Osteocyte (in vitro differentiated cells): ENCODE measurements around the gene IGF2BP3. TPM values are rescaled to one million over a fixed set of nuclear protein-coding genes. Genes with fewer than 3 reads are reported as not detected.
A peak's percentile ranks its signal among the peaks of the same experiment; 100 is the strongest.

Experiments
- DNase-seq: peaks from one replicate; pipeline ENCODE4 v3.0.0; 2021; ENCODE audit warnings: mixed read lengths; ENCODE audit not compliant: unreplicated experiment; ENCODE audit errors: extremely low spot score
- H3K27ac Mint-ChIP-seq: one replicate; pipeline ENCODE4 v1.8.0; 2021; ENCODE audit warnings: mild to moderate bottlenecking, mixed read lengths; ENCODE audit not compliant: unreplicated experiment
- H3K27me3 Mint-ChIP-seq: one replicate; pipeline ENCODE4 v1.8.0; 2021; ENCODE audit warnings: mixed read lengths; ENCODE audit not compliant: unreplicated experiment
- H3K36me3 Mint-ChIP-seq: one replicate; pipeline ENCODE4 v1.8.0; 2021; ENCODE audit warnings: mixed read lengths; ENCODE audit not compliant: unreplicated experiment
- H3K4me1 Mint-ChIP-seq: one replicate; pipeline ENCODE4 v1.8.0; 2021; ENCODE audit warnings: mixed read lengths; ENCODE audit not compliant: unreplicated experiment
- H3K4me3 Mint-ChIP-seq: one replicate; pipeline ENCODE4 v1.8.0; 2021; ENCODE audit warnings: mild to moderate bottlenecking, moderate library complexity, mixed read lengths; ENCODE audit not compliant: unreplicated experiment
- H3K9me3 Mint-ChIP-seq: one replicate; pipeline ENCODE4 v1.8.0; 2021; ENCODE audit warnings: mixed read lengths; ENCODE audit not compliant: unreplicated experiment
- total RNA-seq: library from RNA; stranded (reverse); gene quantifications from 2 replicates; pipeline ENCODE4 v1.2.1, GENCODE V29; 2021
- TF ChIP-seq, protein P1 (sequence below): fragments of 200-600 bp; sonication (generic); IDR thresholded peaks from 2 replicates; pipeline ENCODE4 v1.5.0; 2021; ENCODE audit warnings: antibody characterized with exemption, mild to moderate bottlenecking, moderate library complexity

IGF2BP3 gene
- total RNA-seq, 1 donor from 2014 or later, result 70.0 TPM

DNA sequence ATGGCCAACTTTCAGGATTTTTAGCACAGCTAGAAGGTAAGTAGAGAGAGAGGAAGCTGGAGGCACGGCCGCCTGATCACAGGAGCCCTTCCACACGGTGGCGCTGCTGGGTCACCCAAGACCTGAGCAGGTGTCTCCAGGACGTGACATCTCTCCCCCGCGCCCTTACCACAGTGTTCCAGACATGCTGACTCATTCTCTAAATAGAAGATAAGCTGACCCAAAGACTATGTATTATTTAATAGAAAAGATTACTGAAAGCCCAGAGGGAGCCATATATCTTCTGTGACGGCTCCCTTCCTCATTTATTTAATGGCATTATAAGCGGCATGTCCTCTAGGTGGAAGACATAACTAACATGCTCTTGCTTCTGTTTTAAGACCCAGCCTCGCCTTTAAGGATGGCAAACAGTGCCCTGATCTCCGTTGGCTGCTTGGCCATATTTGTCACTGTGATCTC, 197.1 kb downstream of the IGF2BP3 start:
- Mint-ChIP-seq H3K27ac (peak overlapping the region; percentile 14), H3K27me3 (peaks cover 3% of the 10 kb centered on the region), H3K36me3 (peaks cover 7% of the 10 kb centered on the region), H3K4me3 (no peak overlapping the region), H3K4me1 (peaks cover 4% of the 10 kb centered on the region), H3K9me3 (no peaks in the 10 kb centered on the region)
- TF ChIP-seq, protein P1, sequence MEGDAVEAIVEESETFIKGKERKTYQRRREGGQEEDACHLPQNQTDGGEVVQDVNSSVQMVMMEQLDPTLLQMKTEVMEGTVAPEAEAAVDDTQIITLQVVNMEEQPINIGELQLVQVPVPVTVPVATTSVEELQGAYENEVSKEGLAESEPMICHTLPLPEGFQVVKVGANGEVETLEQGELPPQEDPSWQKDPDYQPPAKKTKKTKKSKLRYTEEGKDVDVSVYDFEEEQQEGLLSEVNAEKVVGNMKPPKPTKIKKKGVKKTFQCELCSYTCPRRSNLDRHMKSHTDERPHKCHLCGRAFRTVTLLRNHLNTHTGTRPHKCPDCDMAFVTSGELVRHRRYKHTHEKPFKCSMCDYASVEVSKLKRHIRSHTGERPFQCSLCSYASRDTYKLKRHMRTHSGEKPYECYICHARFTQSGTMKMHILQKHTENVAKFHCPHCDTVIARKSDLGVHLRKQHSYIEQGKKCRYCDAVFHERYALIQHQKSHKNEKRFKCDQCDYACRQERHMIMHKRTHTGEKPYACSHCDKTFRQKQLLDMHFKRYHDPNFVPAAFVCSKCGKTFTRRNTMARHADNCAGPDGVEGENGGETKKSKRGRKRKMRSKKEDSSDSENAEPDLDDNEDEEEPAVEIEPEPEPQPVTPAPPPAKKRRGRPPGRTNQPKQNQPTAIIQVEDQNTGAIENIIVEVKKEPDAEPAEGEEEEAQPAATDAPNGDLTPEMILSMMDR, result peak; percentile 88
- DNase-seq, result peak; percentile 90

DNA sequence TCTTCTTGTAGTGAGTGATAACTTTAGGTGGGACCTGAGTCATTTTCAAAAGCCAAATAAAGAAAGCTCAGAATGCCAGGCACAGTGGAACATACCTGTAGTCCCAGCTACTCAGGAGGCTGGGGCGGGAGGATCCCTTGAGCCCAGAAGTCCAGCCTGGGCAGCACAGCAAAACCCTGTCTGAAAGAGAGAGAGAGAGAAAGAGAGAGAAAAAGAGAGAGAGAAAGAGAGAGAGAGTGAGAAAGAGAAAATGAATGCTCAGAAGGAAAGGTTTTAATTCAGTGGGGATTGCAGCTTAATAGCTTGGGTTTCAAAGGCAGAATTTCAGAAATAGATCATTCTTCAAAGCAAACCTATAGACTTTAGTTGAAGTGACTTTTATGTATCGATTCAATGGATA, 198.0 kb downstream of the IGF2BP3 start:
- TF ChIP-seq, protein P1, result no peak
- H3K4me3 Mint-ChIP-seq, result no peak overlapping the region
- DNase-seq, result peak; percentile 30
- H3K9me3 Mint-ChIP-seq, result no peaks in the 10 kb centered on the region
- peaks cover 8% of the 10 kb centered on the region for H3K36me3 Mint-ChIP-seq
- H3K4me1 Mint-ChIP-seq, result peaks cover 4% of the 10 kb centered on the region
- H3K27ac Mint-ChIP-seq, result no peak overlapping the region
- H3K27me3 Mint-ChIP-seq, result peaks cover 3% of the 10 kb centered on the region

DNA sequence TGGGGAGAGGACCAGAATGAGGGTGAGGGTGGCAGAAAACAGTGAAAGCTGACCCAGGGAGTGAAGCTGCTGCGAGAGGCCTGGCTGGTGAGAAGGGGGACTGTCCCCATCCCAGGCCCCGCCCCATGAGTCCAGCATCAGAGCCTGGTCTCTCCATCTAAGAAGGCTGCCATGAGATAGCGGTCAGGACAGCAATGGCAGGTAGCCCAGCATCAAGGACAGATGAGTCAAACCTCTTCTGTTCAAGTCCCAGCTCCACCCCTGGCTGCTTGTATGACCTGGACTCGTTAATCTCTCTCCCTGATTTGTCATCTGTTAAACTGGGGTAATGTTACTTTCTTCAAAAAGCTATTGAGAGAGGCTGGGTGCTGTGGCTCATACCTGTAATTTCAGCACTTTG, 201.5 kb downstream of the IGF2BP3 start:
- TF ChIP-seq, protein P1, result no peak
- no peak overlapping the region for H3K27ac Mint-ChIP-seq
- H3K27me3 Mint-ChIP-seq, result peaks cover 3% of the 10 kb centered on the region
- no peak for DNase-seq
- H3K4me1 Mint-ChIP-seq, result peaks cover 4% of the 10 kb centered on the region
- no peak overlapping the region for H3K4me3 Mint-ChIP-seq
- peaks cover 6% of the 10 kb centered on the region for H3K36me3 Mint-ChIP-seq
- no peaks in the 10 kb centered on the region for H3K9me3 Mint-ChIP-seq

DNA sequence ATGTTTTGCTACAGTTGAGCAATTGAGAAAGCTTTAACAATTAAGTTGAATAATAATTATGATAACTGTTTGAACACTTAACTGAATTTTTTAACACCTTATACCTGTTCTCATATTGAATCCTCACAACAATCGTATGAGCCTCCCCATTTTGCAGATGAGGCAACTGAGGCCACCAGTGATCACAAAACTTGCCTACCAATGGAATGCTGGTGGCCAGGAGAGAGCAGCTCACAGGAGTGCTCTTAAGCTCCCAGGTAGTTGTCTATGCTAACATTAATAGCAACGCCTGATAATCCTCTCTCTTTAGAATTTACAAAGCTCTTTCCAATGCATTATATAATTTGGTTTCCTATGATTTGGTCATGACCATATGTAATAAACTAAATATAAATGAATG, 202.1 kb downstream of the IGF2BP3 start:
- no peak overlapping the region for H3K4me3 Mint-ChIP-seq
- H3K9me3 Mint-ChIP-seq, result no peaks in the 10 kb centered on the region
- H3K27me3 Mint-ChIP-seq, result peaks cover 3% of the 10 kb centered on the region
- no peak for DNase-seq
- H3K4me1 Mint-ChIP-seq, result peaks cover 4% of the 10 kb centered on the region
- peaks cover 4% of the 10 kb centered on the region for H3K36me3 Mint-ChIP-seq
- no peak overlapping the region for H3K27ac Mint-ChIP-seq
- TF ChIP-seq, protein P1, result no peak

DNA sequence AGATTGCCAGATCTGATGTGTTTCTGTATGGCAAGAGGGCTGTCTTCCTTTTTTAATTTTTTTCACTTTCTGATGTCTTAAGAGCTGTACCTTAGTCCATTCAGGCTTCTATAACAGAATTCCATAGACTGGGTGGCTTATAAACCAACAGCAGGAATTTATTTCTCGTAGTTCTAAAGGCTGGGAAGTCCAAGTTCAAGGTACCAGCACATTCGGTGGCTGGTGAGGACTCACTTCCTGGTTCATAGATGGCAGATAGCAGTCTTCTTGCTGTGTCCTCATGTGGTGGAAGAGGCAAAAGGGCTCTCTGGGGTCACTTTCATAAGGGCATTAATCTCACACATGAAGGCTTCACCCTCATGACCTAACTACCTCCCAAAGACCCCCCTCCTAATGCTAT, 202.9 kb downstream of the IGF2BP3 start:
- no peak overlapping the region for H3K27ac Mint-ChIP-seq
- DNase-seq, result no peak

More for the DNA sequence above, 202.9 kb downstream of the IGF2BP3 start:
- Mint-ChIP-seq H3K4me1 (no peaks in the 10 kb centered on the region), H3K27me3 (peaks cover 3% of the 10 kb centered on the region), H3K36me3 (peaks cover 4% of the 10 kb centered on the region), H3K4me3 (no peak overlapping the region), H3K9me3 (no peaks in the 10 kb centered on the region)
- TF ChIP-seq, protein P1, result no peak
